Gastroesophageal sphincter (tissue), 4 donors: ENCODE results near the gene HORMAD1. TPM values are rescaled to one million over a fixed set of nuclear protein-coding genes. Genes with fewer than 3 reads are reported as not detected.
"Not testable (repeated sequence)": the region's sequence is repeated elsewhere in the genome, so short reads cannot be mapped to it uniquely, and the experiment has no call there.

Source experiments
- ATAC-seq: fragments of 150-250 bp; one replicate; pipeline ENCODE4 v1.9.1; 2016; ENCODE audit warnings: mild to moderate bottlenecking, moderate library complexity
- H3K27ac ChIP-seq, 4 donors: fragments of 200-600 bp; sonication (generic) in 3 of 4; 1 replicate in 3 of 4; 2 replicates in 1 of 4; pipeline ENCODE4 v1.5.1; 2016 to 2019
- H3K27me3 ChIP-seq: fragments of 200-600 bp; sonication (generic); one replicate; pipeline ENCODE4 v1.5.1; 2019
- H3K36me3 ChIP-seq, 2 donors: fragments of 200-600 bp; sonication (generic); one replicate each; pipeline ENCODE4 v1.5.1; 2019; ENCODE audit warnings: control low read depth in 1 of 2
- H3K4me1 ChIP-seq, 3 donors: fragments of 200-600 bp; sonication (generic); 1 replicate in 2 of 3; 2 replicates in 1 of 3; pipeline ENCODE4 v1.5.1; 2016 to 2019; ENCODE audit warnings: control low read depth in 2 of 3
- H3K4me3 ChIP-seq, 2 donors: fragments of 200-600 bp; sonication (generic); one replicate each; pipeline ENCODE4 v1.5.1; 2019; ENCODE audit warnings: mild to moderate bottlenecking in 1 of 2, moderate library complexity in 1 of 2
- H3K9me3 ChIP-seq, 3 donors: fragments of 200-600 bp; sonication (generic); one replicate each; pipeline ENCODE4 v1.5.1; 2017 to 2019; ENCODE audit warnings: control low read depth in 2 of 3
- CTCF ChIP-seq, 4 experiments: fragments of 200-600 bp in 2 of 4; fragments of 450-650 bp in 2 of 4; sonication (generic) in 1 of 4; IDR thresholded peaks; one replicate each; pipeline ENCODE4 v1.5.1; 2017 to 2019; ENCODE audit warnings: antibody characterized with exemption in 4 of 4, mild to moderate bottlenecking in 2 of 4, moderate library complexity in 2 of 4
- EP300 ChIP-seq: sonication (generic); formaldehyde crosslinking; IDR thresholded peaks from one replicate; pipeline ENCODE4 v1.6.1; 2017; ENCODE audit warnings: antibody characterized with exemption, mild to moderate bottlenecking
- POLR2A ChIP-seq, 2 donors: fragments of 450-650 bp; IDR thresholded peaks; one replicate each; pipeline ENCODE4 v1.6.1; 2017; ENCODE audit warnings: antibody characterized with exemption in 2 of 2, mild to moderate bottlenecking in 2 of 2, moderate library complexity in 1 of 2
- POLR2AphosphoS5 ChIP-seq: sonication (generic); formaldehyde crosslinking; IDR thresholded peaks from one replicate; pipeline ENCODE4 v1.6.1; 2017; ENCODE audit warnings: antibody characterized with exemption
- WGBS, 2 donors: methylation state at CpG; one replicate each; pipeline ENCODE4 v1.1.5; 2018; ENCODE audit warnings: low coverage in 1 of 2; 5-methylcytosine and 5-hydroxymethylcytosine counted together
- total RNA-seq, 4 donors: library from RNA; depleted of rRNA; stranded (reverse); fragments of >200 nt; gene quantifications; one replicate each; pipeline ENCODE4 v1.1.0, GENCODE V29; 2016

Gene HORMAD1, protein sequence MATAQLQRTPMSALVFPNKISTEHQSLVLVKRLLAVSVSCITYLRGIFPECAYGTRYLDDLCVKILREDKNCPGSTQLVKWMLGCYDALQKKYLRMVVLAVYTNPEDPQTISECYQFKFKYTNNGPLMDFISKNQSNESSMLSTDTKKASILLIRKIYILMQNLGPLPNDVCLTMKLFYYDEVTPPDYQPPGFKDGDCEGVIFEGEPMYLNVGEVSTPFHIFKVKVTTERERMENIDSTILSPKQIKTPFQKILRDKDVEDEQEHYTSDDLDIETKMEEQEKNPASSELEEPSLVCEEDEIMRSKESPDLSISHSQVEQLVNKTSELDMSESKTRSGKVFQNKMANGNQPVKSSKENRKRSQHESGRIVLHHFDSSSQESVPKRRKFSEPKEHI
- 1 to 10 TPM in 1 of 4 donors, under 1 TPM in 1, not detected in 2; 0.94 to 1.6 TPM for total RNA-seq

GRCh38 chr1:150720703-150721102 is at the start of gene HORMAD1:
Gene HORMAD1 (minus strand): TSS chr1:150720895. CDS start chr1:150719505, 1,390 bp downstream.
- TF ChIP-seq POLR2AphosphoS5 (no peak), CTCF (IDR thresholded peaks at IDR 0.05) (no peak), POLR2A (IDR thresholded peaks at IDR 0.05) (no peak), EP300 (no peak)
- Histone ChIP-seq H3K4me1 (no peaks in the 10 kb centered on the region), H3K4me3 (no peak within 1 kb of the TSS), H3K27ac (no peak within 1 kb of the TSS), H3K9me3 (no peaks in the 10 kb centered on the region), H3K36me3 (no peaks in the 10 kb centered on the region), H3K27me3 (no peaks in the 10 kb centered on the region)
- 95% methylated on average over 14 to 18 of the region's 24 CpGs for WGBS, 2 donors
- no peak for ATAC-seq

DNA sequence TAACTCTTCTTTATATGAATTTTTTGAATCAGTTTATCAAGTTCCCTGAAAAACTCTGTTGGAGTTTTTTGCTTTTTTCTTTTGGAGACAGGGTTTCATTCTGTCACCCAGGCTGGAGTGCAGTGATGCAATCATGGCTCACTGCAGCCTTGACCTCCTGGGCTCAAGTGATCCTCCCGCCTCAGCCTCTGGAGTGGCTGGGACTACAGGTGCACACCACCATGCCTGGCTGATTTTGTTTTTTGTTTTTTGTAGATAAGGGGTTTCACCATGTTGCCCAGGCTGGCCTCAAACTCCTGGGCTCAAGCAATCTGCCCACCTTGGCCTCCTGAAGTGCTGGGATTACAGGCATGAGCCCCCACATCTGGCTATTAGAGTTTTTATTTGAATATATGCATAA is 47.0 kb upstream of the HORMAD1 start:
- H3K27me3 ChIP-seq, H3K4me3 ChIP-seq, H3K4me1 ChIP-seq, H3K9me3 ChIP-seq, H3K27ac ChIP-seq, ATAC-seq, H3K36me3 ChIP-seq: not testable (repeated sequence)
- 100% methylated on average over 1 of the region's 1 CpG; no CpG with 5 or more reads in 1 of the 2 donors for WGBS, 2 donors

DNA sequence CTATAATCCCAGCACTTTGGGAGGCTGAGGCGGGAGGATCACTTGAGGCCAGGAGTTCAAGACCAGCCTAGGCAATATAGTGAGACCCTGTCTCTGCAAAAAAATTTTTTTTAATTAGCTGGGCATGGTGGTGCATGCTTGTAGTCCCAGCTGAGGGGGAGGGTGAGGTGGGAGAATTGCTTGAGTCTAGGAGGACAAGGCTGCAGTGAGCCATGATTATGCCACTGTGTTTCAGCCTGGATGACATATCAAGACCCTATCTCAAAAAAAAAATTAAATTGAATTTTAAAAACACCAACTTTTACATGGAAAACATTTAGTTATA is 45.2 kb upstream of the HORMAD1 start:
- H3K4me1 ChIP-seq, H3K27me3 ChIP-seq, ATAC-seq, H3K9me3 ChIP-seq, H3K36me3 ChIP-seq: not testable (repeated sequence)
- Histone ChIP-seq H3K27ac (peak overlapping the region in 3 of 4 donors; percentile 6 to 55 (median 12)), H3K4me3 (peak overlapping the region in 1 of 2 donors; percentile 22)
- 86% methylated on average over 1 of the region's 1 CpG; no CpG with 5 or more reads in 1 of the 2 donors for WGBS, 2 donors

GRCh38 chr1:150765296-150765976 is 44.7 kb upstream of the HORMAD1 start, which contains the start of gene CTSS:
Gene CTSS (minus strand): TSS chr1:150765778. CDS start chr1:150764763, 1,015 bp downstream.
- ATAC-seq: no peak
- TF ChIP-seq EP300 (no peak), POLR2AphosphoS5 (no peak), CTCF (IDR thresholded peaks at IDR 0.05) (no peak), POLR2A (IDR thresholded peaks at IDR 0.05) (no peak)
- Histone ChIP-seq H3K9me3 (no peaks in the 10 kb centered on the region), H3K4me1 (no peaks in the 10 kb centered on the region), H3K27ac (peak within 1 kb of the TSS in 3 of 4 donors; percentile 6 to 55 (median 12)), H3K27me3 (no peaks in the 10 kb centered on the region), H3K36me3 (no peaks in the 10 kb centered on the region), H3K4me3 (peak within 1 kb of the TSS; percentile 22 to 26)
- WGBS, 2 donors: 9 to 42% methylated on average over 4 of the region's 4 CpGs

DNA sequence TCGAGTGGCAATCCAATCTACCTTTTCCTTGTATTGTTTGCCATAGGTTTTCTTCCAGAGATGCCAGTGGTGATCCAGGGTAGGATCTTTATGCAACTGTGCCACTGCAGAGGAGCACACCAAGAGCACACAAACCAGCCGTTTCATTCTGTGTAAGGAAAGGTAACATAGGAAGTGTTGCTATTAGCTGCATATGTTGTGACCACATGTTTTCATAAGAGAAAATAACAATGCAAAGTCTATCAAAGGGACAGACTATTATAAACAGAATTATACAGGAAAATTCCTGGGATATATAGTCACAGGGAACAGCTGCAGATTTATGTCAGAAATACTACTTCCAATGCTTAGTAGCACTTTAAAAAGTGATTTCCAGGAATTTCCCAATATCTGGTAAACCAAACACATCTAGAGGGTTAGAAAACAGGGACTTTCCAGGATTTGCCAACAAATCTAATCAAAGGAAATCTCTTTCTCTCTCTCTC is 44.0 kb upstream of the HORMAD1 start:
- Histone ChIP-seq H3K4me1 (no peaks in the 10 kb centered on the region), H3K27me3 (no peaks in the 10 kb centered on the region), H3K4me3 (peak overlapping the region in 1 of 2 donors; percentile 22), H3K9me3 (no peaks in the 10 kb centered on the region), H3K36me3 (no peaks in the 10 kb centered on the region), H3K27ac (no peak overlapping the region)
- WGBS, 2 donors: 39 to 44% methylated on average over 2 of the region's 2 CpGs
- peak; percentile 25 for ATAC-seq
- TF ChIP-seq EP300 (no peak), POLR2AphosphoS5 (no peak), CTCF (IDR thresholded peaks at IDR 0.05) (no peak), POLR2A (IDR thresholded peaks at IDR 0.05) (no peak)
